Upper lobe of right lung (tissue), 1 donor: ENCODE results near the gene PARP8. TPM values are rescaled to one million over a fixed set of nuclear protein-coding genes. Genes with fewer than 3 reads are reported as not detected.

Experiments used
- ATAC-seq: fragments of 200-7000 bp; cut with Tn5 transposase; one replicate; pipeline ENCODE4 v1.9.1; 2020; ENCODE audit warnings: mild to moderate bottlenecking, moderate library complexity
- DNase-seq: peaks from one replicate; pipeline ENCODE4 v3.0.0-alpha.2; 2020
- H3K27ac ChIP-seq: fragments of 200-600 bp; one replicate; pipeline ENCODE4 v1.8.0; 2022
- H3K27me3 ChIP-seq: fragments of 200-600 bp; one replicate; pipeline ENCODE4 v1.8.0; 2022; ENCODE audit warnings: mild to moderate bottlenecking
- H3K36me3 ChIP-seq: fragments of 200-600 bp; one replicate; pipeline ENCODE4 v1.8.0; 2022
- H3K4me1 ChIP-seq: fragments of 200-600 bp; one replicate; pipeline ENCODE4 v1.8.0; 2022
- H3K4me3 ChIP-seq: fragments of 200-600 bp; one replicate; pipeline ENCODE4 v1.8.0; 2022; ENCODE audit warnings: mild to moderate bottlenecking
- H3K9me3 ChIP-seq: fragments of 200-600 bp; one replicate; pipeline ENCODE4 v1.8.0; 2022
- CTCF ChIP-seq: fragments of 200-600 bp; IDR thresholded peaks from one replicate; pipeline ENCODE4 v1.8.0; 2022; ENCODE audit warnings: antibody characterized with exemption
- intact Hi-C: fragments of 100-400 bp; cut with DNase I; formaldehyde crosslinking; loops from one replicate; pipeline ENCODE4 v1.11.0; 2022
- total RNA-seq: library from RNA; stranded (reverse); fragmentation: NEBNext Ultra II Directional; extraction: Animal tissue kit (Norgen Biotek cat#: 25700); gene quantifications from one replicate; pipeline ENCODE4 v1.2.1, GENCODE V29; 2021
- donor health status: DM: no; HTN: yes; CAD: no; lungs with severe emphysema.

The PARP8 gene
- total RNA-seq, 1 donor from 2014 or later = 52.3 TPM

DNA sequence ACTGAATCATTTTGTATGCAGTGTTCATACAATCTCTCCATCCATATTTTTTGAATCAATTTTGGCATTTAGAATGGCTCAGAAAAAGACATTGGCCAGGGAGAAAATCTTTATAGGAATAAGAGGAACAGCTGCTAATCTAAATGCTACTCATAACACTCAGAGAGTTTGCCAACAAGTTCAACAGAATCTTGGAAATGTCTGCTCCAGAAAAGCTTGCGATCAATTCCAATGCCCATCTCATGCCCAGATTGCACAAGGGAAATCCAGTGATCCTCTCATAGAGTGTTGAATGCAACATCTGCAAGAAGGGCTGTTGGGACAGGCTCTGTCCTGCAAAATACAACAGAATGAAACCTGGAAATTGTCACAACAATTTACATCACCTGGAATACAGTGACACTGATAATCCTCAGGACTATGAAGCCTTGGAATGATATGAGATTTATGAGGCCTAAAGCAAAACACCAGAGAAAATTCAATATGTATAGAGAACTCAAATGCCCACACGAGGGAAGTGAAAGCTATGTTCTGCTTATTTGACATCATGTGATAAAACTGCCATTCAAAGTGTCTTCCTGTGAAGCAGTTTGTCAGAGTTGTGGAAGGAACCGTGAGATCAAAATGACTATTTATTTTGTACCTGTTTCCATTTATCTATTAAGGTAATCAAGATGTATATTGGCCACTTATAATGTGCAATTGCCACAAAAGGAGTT is 190.1 kb downstream of the PARP8 start:
- H3K4me3 ChIP-seq = no peak overlapping the region
- no peak overlapping the region for H3K27ac ChIP-seq
- H3K9me3 ChIP-seq = no peaks in the 10 kb centered on the region
- no peaks in the 10 kb centered on the region for H3K36me3 ChIP-seq
- DNase-seq (no peak), ATAC-seq (peak; percentile 59)
- peaks cover 4% of the 10 kb centered on the region for H3K4me1 ChIP-seq
- H3K27me3 ChIP-seq = no peaks in the 10 kb centered on the region
- no peak for TF ChIP-seq CTCF
- intact Hi-C loops = no loop called here

DNA sequence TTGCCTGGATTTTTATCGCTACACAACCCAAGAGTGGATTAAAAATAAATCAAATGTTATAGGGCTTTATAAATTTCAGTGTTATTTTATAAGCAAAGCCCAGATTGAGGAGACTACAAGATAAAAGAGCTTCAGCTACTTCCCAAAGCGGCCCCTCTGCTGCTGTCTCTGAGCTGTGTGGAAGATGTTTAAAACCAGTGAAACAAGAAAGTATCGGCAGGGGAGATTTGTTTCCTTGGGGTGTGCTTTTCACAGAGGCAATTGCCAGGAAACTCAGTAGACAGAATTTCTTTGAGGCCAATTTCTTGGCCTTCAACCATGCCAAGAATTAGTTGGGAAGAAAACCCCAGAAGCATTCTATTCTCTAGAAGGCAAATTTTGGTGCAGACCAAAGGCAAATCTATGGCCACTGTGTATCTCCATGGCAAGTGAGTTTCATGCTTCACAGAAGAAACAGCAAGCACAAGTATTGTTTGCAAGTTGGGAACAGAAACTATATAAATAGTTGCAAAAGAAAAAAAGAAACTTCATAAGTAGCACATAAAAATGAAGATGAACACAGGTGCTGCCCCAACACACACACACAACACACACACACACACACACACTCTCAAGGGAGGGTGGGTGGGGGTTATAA is 197.2 kb downstream of the PARP8 start:
- H3K36me3 ChIP-seq = no peaks in the 10 kb centered on the region
- H3K27me3 ChIP-seq = no peaks in the 10 kb centered on the region
- no peaks in the 10 kb centered on the region for H3K4me1 ChIP-seq
- ATAC-seq (no peak), DNase-seq (no peak)
- intact Hi-C loops = no loop called here
- TF ChIP-seq CTCF = no peak
- no peak overlapping the region for H3K4me3 ChIP-seq
- H3K27ac ChIP-seq = no peak overlapping the region
- H3K9me3 ChIP-seq = no peaks in the 10 kb centered on the region

DNA sequence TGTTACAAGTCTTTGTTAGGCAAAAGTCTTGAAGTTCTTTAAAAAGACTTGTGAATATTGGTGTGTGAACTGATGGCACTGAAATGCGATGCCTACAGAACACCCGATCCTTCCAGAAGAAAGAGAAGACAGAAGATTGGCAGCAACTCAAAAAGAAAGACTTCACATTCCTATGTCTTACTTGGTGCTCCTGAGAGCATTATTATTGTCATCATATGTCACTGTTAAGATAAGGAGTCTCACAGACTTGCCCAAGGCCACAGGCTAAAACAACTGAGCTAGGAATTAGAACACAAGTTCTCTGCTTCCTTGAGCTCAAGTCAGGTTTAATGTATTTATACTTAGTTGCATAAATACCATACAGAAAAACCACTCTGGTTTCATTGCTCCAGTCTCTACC is 198.0 kb downstream of the PARP8 start:
- intact Hi-C loops = no loop called here
- Histone ChIP-seq H3K36me3 (no peaks in the 10 kb centered on the region), H3K27me3 (no peaks in the 10 kb centered on the region), H3K4me3 (no peak overlapping the region), H3K9me3 (no peaks in the 10 kb centered on the region), H3K4me1 (no peaks in the 10 kb centered on the region), H3K27ac (no peak overlapping the region)
- TF ChIP-seq CTCF = no peak
- no peak for ATAC-seq
- DNase-seq = no peak

DNA sequence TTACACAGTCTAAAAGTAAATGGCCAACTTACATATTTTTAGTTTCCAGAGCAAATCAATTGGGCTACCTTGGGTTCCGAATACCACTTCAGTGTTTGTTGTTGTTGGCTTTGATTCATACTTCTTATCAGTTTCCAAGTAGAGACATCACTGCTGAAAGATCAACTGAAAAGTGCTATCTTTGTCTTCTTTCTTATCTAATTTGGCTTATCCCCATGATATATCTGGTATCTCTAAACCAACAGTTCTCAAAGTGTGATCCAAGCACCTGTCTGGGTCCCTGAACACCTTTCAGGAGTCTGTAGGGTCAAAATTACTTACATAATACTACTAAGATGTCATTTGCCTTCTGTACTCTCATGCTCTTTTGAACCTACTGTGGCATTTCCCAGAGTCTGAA is 200.0 kb downstream of the PARP8 start:
- Histone ChIP-seq H3K27me3 (no peaks in the 10 kb centered on the region), H3K36me3 (no peaks in the 10 kb centered on the region), H3K27ac (no peak overlapping the region), H3K9me3 (no peaks in the 10 kb centered on the region), H3K4me1 (no peaks in the 10 kb centered on the region), H3K4me3 (no peak overlapping the region)
- intact Hi-C loops = no loop called here
- DNase-seq (no peak), ATAC-seq (no peak)
- TF ChIP-seq CTCF = no peak

- Histone ChIP-seq H3K27ac (no peak overlapping the region), H3K27me3 (no peaks in the 10 kb centered on the region), H3K4me1 (no peaks in the 10 kb centered on the region), H3K4me3 (no peak overlapping the region), H3K36me3 (no peaks in the 10 kb centered on the region), H3K9me3 (no peaks in the 10 kb centered on the region)
- intact Hi-C loops = no loop called here
- no peak for TF ChIP-seq CTCF
- ATAC-seq (no peak), DNase-seq (no peak)
Measured at GRCh38 chr5:50867140-50867539, 200.7 kb downstream of the PARP8 start.
